Measurements from ENCODE around the gene RAB38.

- TF ChIP-seq EGR1 (IDR thresholded peaks at IDR 0.05): no peak
- no peak for TF ChIP-seq EP300 (IDR thresholded peaks at IDR 0.05; ENCODE audit: borderline replicate concordance)
- no peak for TF ChIP-seq MAX (IDR thresholded peaks at IDR 0.05)
- no peak for TF ChIP-seq TAF1 (IDR thresholded peaks at IDR 0.05; ENCODE audit: low read depth)
- no peak for TF ChIP-seq RAD21 (IDR thresholded peaks at IDR 0.05; ENCODE audit: low read depth)
- TF ChIP-seq CEBPB (IDR thresholded peaks at IDR 0.05): no peak
- no peak for TF ChIP-seq TCF12 (IDR thresholded peaks at IDR 0.05; ENCODE audit: low read depth)
- no peak for TF ChIP-seq REST (IDR thresholded peaks at IDR 0.05; ENCODE audit: low read depth)
- no peak for TF ChIP-seq TEAD4 (IDR thresholded peaks at IDR 0.05)
- TF ChIP-seq CREB1 (IDR thresholded peaks at IDR 0.05; ENCODE audit: low read depth): no peak
- TF ChIP-seq NFIC (IDR thresholded peaks at IDR 0.05): no peak
- TF ChIP-seq YY1 (IDR thresholded peaks at IDR 0.05; ENCODE audit: low read depth): no peak
- TF ChIP-seq, protein P1, sequence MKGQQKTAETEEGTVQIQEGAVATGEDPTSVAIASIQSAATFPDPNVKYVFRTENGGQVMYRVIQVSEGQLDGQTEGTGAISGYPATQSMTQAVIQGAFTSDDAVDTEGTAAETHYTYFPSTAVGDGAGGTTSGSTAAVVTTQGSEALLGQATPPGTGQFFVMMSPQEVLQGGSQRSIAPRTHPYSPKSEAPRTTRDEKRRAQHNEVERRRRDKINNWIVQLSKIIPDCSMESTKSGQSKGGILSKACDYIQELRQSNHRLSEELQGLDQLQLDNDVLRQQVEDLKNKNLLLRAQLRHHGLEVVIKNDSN (IDR thresholded peaks at IDR 0.05): no peak
These were observed 75.1 kb downstream of the RAB38 start for GRCh38 chr11:88100151-88100550.

Data from Ishikawa (cell line).